ENCODE results near the gene DPYD.

The DPYD gene

DNA sequence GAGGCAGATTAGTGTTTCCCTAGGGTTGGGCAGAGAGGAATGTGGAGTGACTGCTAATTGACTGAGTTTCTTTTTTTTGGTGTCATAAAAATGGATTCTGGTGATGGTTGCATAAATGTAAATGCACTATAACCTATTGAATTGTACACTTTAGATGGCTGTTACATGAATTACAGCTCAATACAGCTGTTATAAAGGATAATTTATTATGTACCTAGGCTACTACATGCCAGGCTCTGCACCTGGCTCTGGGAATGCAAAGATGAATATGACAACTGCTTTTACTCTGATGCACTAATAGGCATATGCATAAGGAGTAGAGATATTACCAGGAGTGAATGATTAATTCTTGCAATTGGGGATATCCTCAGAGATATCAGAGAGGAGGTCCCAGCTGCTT, 854.0 kb downstream of the DPYD start:
- Histone ChIP-seq H3K9me3 (ENCODE audit: control insufficient read depth, insufficient read depth, low read length) (no peaks in the 10 kb centered on the region), H3K9ac (ENCODE audit: low read depth, low read length) (no peak overlapping the region), H3K27me3 (ENCODE audit: control insufficient read depth, insufficient read depth, low read length) (no peaks in the 10 kb centered on the region), H3K36me3 (ENCODE audit: control insufficient read depth, insufficient read depth, low read length) (no peaks in the 10 kb centered on the region), H3K4me1 (ENCODE audit: control insufficient read depth, insufficient read depth, low read length) (no peaks in the 10 kb centered on the region), H3K4me3 (ENCODE audit: low read depth, low read length) (no peak overlapping the region)

DNA sequence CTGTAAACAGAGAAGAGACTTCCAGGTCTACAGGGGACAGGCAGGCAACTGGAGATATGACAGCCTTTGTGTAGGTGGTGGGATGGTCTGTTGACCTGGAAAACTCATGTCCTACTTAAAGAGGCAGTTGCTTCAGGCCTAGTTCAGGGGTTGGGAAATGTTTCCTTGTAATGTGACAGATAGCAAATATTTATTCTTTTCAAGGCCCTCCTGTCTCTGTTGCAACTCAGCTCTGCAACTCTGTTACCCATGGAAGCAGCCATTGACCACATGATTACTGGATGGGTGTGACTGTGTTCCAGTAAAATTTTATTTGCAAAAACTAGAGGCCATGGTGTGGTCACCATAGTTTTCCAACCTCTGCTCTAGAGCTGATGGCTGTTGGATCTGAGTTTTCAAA, 857.3 kb downstream of the DPYD start:
- H3K4me3 ChIP-seq (ENCODE audit: low read depth, low read length) = no peak overlapping the region
- no peak overlapping the region for H3K9ac ChIP-seq (ENCODE audit: low read depth, low read length)
- no peaks in the 10 kb centered on the region for H3K27me3 ChIP-seq (ENCODE audit: control insufficient read depth, insufficient read depth, low read length)
- H3K4me1 ChIP-seq (ENCODE audit: control insufficient read depth, insufficient read depth, low read length) = no peaks in the 10 kb centered on the region
- H3K9me3 ChIP-seq (ENCODE audit: control insufficient read depth, insufficient read depth, low read length) = no peaks in the 10 kb centered on the region
- H3K36me3 ChIP-seq (ENCODE audit: control insufficient read depth, insufficient read depth, low read length) = no peaks in the 10 kb centered on the region

DNA sequence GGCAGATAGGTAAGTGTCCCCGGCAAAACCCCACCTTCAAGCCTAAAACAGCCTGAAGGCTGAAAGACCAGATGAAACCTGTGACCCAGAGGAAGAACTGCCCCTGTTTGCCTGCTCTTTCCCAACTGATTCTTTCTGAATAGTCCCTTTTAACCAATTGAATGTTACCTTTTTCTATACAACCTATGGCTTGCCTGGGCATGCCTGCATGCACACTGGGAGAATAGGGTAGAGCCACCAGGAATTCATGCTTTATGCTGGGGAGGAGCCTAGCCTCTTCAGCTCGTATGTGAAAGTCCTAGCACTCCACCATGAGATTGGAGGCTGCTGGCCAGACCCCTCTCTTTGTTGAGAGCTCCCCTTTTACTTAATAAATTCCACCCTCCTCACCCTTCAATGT, 859.2 kb downstream of the DPYD start:
- Histone ChIP-seq H3K36me3 (ENCODE audit: control insufficient read depth, insufficient read depth, low read length) (no peaks in the 10 kb centered on the region), H3K4me1 (ENCODE audit: control insufficient read depth, insufficient read depth, low read length) (no peaks in the 10 kb centered on the region), H3K9me3 (ENCODE audit: control insufficient read depth, insufficient read depth, low read length) (peaks cover 4% of the 10 kb centered on the region), H3K27me3 (ENCODE audit: control insufficient read depth, insufficient read depth, low read length) (no peaks in the 10 kb centered on the region), H3K4me3 (ENCODE audit: low read depth, low read length) (no peak overlapping the region), H3K9ac (ENCODE audit: low read depth, low read length) (no peak overlapping the region)

DNA sequence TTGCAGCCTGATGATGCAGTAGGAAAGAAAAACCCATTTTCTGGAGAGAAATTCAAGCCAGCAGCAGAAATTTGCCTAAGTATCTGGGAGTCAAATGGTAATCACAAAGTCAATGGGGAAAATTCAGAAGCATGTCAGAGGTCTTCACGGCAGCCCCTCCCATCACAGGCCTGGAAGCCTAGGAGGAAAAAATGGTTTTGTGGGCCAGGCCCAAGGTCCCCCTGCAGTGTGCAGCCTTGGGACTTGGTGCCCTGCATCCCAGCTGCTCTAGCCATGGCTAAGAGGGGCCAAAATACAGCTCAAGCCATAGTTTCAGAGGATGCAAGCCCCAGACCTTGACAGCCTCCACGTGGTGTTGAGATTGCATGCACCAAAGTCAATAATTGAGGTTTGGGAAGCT, 864.4 kb downstream of the DPYD start:
- Histone ChIP-seq H3K9me3 (ENCODE audit: control insufficient read depth, insufficient read depth, low read length) (peaks cover 20% of the 10 kb centered on the region), H3K4me3 (ENCODE audit: low read depth, low read length) (no peak overlapping the region), H3K27me3 (ENCODE audit: control insufficient read depth, insufficient read depth, low read length) (no peaks in the 10 kb centered on the region), H3K36me3 (ENCODE audit: control insufficient read depth, insufficient read depth, low read length) (no peaks in the 10 kb centered on the region), H3K9ac (ENCODE audit: low read depth, low read length) (no peak overlapping the region), H3K4me1 (ENCODE audit: control insufficient read depth, insufficient read depth, low read length) (peaks cover 5% of the 10 kb centered on the region)

DNA sequence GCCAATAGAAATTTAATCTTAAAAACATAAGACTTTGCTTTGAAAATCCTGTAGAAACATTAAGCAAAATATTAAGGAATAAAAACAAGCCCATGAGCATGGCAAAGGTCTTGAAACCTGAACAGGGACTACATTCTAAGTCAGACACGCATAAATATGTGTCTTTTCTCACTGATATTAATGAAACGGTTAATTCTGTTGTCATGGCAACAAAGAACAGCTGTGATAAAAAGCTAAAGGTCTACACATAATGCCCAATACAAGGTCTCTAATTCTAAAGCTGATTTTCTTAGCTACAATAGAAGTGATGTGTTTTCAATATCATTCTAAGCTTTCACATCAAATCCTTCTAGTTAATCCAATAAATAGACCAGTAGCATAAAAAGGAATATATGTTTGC, 867.6 kb downstream of the DPYD start:
- Histone ChIP-seq H3K9ac (ENCODE audit: low read depth, low read length) (no peak overlapping the region), H3K9me3 (ENCODE audit: control insufficient read depth, insufficient read depth, low read length) (peaks cover 20% of the 10 kb centered on the region), H3K4me3 (ENCODE audit: low read depth, low read length) (no peak overlapping the region), H3K27me3 (ENCODE audit: control insufficient read depth, insufficient read depth, low read length) (no peaks in the 10 kb centered on the region), H3K4me1 (ENCODE audit: control insufficient read depth, insufficient read depth, low read length) (peaks cover 5% of the 10 kb centered on the region), H3K36me3 (ENCODE audit: control insufficient read depth, insufficient read depth, low read length) (no peaks in the 10 kb centered on the region)

DNA sequence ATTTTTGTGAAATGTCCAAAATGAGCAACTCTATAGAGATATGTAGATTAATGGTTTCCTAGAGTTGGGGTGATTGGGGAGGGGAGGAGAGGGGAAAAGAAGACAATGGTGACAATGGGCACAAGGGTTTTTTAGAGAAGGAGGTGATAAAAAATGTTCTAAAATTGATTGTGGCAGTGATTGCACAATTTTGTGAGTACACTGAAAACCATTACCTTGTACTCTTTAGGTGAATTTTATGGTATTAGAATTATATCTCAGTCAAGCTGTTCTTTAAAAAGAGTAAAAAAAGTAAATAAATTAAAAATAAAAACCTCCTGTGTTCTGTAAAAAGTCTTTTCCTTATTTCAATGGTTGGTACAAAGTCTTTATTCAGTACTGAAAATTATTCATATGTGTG, 869.0 kb downstream of the DPYD start:
- H3K4me1 ChIP-seq (ENCODE audit: control insufficient read depth, insufficient read depth, low read length) = peaks cover 5% of the 10 kb centered on the region
- H3K36me3 ChIP-seq (ENCODE audit: control insufficient read depth, insufficient read depth, low read length) = no peaks in the 10 kb centered on the region
- no peak overlapping the region for H3K9ac ChIP-seq (ENCODE audit: low read depth, low read length)
- no peak overlapping the region for H3K4me3 ChIP-seq (ENCODE audit: low read depth, low read length)
- peaks cover 18% of the 10 kb centered on the region for H3K9me3 ChIP-seq (ENCODE audit: control insufficient read depth, insufficient read depth, low read length)
- H3K27me3 ChIP-seq (ENCODE audit: control insufficient read depth, insufficient read depth, low read length) = no peaks in the 10 kb centered on the region

DNA sequence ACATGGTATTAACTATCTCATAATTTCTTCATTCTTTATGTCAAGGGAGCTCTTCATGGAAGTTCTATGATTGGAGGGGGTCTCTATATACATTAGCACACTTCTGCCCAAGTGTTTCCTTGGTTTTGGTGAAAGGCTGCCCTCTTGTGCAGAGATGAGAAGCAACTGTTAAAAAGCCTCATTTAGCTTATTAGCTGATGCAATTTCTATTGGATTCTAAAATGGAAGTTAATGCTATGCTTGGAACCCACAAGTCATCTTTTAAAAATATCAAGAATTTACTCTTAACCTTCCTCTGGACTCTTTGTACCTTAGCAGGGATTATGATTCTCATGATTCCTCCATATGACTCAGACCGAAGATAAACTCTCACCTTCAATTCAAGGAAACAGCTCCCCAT, 870.3 kb downstream of the DPYD start:
- peaks cover 5% of the 10 kb centered on the region for H3K4me1 ChIP-seq (ENCODE audit: control insufficient read depth, insufficient read depth, low read length)
- no peaks in the 10 kb centered on the region for H3K36me3 ChIP-seq (ENCODE audit: control insufficient read depth, insufficient read depth, low read length)

DNA sequence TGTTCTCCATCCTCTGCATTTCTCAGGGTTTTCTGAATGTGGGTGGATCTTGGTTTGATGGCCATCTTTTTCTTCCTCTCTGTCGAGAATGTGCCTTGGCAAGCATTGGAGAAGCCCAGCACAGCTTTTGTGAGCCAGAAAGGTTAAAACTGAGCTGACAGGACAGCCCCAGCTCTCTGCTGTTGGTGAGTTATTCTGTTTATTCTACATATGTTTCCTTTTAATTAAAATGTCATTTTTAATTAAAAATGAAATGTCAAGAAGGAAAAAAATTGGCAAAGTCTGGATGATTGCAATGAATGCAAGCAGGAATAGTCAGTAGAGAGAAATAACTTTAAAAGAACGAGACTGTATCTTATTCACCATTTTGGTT, 873.4 kb downstream of the DPYD start:
- Histone ChIP-seq H3K36me3 (ENCODE audit: control insufficient read depth, insufficient read depth, low read length) (no peaks in the 10 kb centered on the region), H3K27me3 (ENCODE audit: control insufficient read depth, insufficient read depth, low read length) (no peaks in the 10 kb centered on the region), H3K4me1 (ENCODE audit: control insufficient read depth, insufficient read depth, low read length) (no peaks in the 10 kb centered on the region), H3K9me3 (ENCODE audit: control insufficient read depth, insufficient read depth, low read length) (no peaks in the 10 kb centered on the region), H3K9ac (ENCODE audit: low read depth, low read length) (no peak overlapping the region), H3K4me3 (ENCODE audit: low read depth, low read length) (no peak overlapping the region)

More for the DNA sequence above, 870.3 kb downstream of the DPYD start:
- H3K4me3 ChIP-seq (ENCODE audit: low read depth, low read length) = no peak overlapping the region
- no peaks in the 10 kb centered on the region for H3K27me3 ChIP-seq (ENCODE audit: control insufficient read depth, insufficient read depth, low read length)
- H3K9ac ChIP-seq (ENCODE audit: low read depth, low read length) = no peak overlapping the region
- H3K9me3 ChIP-seq (ENCODE audit: control insufficient read depth, insufficient read depth, low read length) = peaks cover 5% of the 10 kb centered on the region

DNA sequence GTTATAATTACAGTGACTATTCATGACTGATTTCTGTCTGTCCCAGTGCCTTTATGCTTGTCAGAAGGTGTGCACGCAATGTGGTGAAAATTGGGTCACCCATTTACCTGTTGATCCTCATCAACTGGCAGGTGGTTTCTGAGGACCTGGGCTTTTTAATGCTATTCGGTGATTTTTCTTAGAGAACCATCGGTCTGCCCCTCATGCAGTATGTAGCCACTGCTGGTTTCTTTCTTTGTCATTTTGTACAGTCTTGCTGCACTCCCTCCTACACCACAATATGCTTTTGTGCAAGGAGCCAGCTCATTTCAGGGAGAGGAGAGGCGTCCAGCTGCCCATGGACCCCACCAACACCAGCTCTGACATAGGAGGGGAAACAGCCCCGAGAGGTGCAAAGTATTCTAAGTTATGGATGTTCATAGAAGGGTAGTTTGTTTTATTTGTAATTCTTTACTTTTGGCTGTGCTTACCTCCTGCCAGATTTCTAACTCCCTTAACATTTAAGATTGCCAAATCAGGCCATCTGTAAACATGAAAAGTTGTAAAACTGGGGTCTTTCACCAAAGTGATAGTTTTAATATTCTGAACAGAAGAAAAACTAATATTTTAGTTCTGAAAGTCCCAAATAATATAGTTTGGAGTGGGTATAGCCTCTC, 873.9 kb downstream of the DPYD start:
- Histone ChIP-seq H3K9ac (ENCODE audit: low read depth, low read length) (no peak overlapping the region), H3K4me1 (ENCODE audit: control insufficient read depth, insufficient read depth, low read length) (no peaks in the 10 kb centered on the region), H3K9me3 (ENCODE audit: control insufficient read depth, insufficient read depth, low read length) (no peaks in the 10 kb centered on the region), H3K36me3 (ENCODE audit: control insufficient read depth, insufficient read depth, low read length) (no peaks in the 10 kb centered on the region), H3K27me3 (ENCODE audit: control insufficient read depth, insufficient read depth, low read length) (no peaks in the 10 kb centered on the region), H3K4me3 (ENCODE audit: low read depth, low read length) (no peak overlapping the region)

DNA sequence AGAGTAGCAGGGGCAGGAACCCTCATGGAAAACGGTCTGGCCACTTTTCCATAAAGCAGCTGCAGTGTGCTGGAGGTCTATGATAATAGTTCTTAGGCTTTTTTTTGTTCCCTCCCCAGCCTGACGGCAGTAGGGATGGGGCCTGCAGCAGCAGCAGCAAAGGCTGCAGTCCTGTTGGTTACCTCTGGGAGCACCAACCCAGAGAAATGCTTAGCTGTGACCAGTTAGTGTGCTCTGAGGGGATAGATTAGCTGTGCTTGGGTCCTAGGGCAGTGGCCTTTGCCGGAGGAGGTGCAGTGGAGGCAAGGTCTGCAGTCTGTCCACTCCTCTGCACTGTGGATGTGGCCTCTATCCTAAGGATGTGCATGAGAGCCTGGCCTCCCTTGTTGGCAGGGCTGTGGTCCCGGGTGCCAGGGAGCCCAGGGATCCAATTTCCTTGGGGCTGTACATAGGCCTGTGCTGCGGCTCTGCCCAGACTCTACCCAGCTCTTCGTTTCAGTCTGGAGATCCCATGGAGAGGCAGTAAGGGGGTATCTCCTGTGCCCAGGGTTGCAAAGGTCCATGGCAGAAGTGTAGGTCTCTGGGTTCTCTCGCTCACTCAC, 876.6 kb downstream of the DPYD start:
- Histone ChIP-seq H3K9me3 (ENCODE audit: control insufficient read depth, insufficient read depth, low read length) (no peaks in the 10 kb centered on the region), H3K4me3 (ENCODE audit: low read depth, low read length) (no peak overlapping the region), H3K9ac (ENCODE audit: low read depth, low read length) (no peak overlapping the region), H3K4me1 (ENCODE audit: control insufficient read depth, insufficient read depth, low read length) (no peaks in the 10 kb centered on the region), H3K27me3 (ENCODE audit: control insufficient read depth, insufficient read depth, low read length) (no peaks in the 10 kb centered on the region), H3K36me3 (ENCODE audit: control insufficient read depth, insufficient read depth, low read length) (no peaks in the 10 kb centered on the region)

DNA sequence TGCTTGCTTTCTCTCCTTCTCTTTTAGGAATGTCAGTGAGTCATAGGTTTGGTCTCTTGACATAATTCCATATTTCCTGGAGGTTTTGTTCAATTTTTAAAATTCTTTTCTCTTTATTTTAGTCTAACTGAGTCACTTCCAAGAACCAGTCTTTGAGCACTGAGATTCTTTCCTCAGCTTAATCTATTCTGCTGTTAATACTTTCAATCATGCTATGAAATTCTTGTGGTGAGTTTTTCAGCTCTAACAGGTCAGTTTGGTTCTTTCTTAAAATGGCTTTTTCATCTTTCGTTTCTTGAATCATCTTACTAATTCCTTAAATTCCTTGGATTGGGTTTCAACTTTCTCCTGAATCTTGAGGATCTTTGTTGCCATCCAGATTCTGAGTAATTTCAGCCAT, 878.3 kb downstream of the DPYD start:
- H3K36me3 ChIP-seq (ENCODE audit: control insufficient read depth, insufficient read depth, low read length) = no peaks in the 10 kb centered on the region
- no peaks in the 10 kb centered on the region for H3K9me3 ChIP-seq (ENCODE audit: control insufficient read depth, insufficient read depth, low read length)
- H3K9ac ChIP-seq (ENCODE audit: low read depth, low read length) = no peak overlapping the region
- no peaks in the 10 kb centered on the region for H3K27me3 ChIP-seq (ENCODE audit: control insufficient read depth, insufficient read depth, low read length)
- H3K4me1 ChIP-seq (ENCODE audit: control insufficient read depth, insufficient read depth, low read length) = no peaks in the 10 kb centered on the region
- no peak overlapping the region for H3K4me3 ChIP-seq (ENCODE audit: low read depth, low read length)

DNA sequence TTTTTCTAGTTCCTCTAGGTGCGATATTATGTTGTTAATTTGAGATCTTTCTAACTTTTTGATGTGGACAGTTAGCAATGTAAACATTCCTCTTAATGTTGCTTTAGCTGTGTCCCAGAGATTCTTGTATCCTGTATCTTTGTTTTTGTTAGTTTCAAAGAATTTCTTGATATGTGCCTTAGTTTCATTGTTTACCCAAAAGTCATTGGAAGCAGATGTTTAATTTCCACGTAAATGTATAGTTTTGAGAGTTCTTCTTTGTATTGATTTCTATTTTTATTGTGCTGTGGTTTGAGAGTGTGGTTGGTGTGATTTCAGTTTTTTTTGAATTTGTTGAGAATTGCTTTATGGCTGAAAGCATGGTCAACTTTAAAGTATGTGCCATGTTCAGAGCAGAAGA, 879.8 kb downstream of the DPYD start:
- H3K27me3 ChIP-seq (ENCODE audit: control insufficient read depth, insufficient read depth, low read length) = no peaks in the 10 kb centered on the region
- no peaks in the 10 kb centered on the region for H3K4me1 ChIP-seq (ENCODE audit: control insufficient read depth, insufficient read depth, low read length)
- no peaks in the 10 kb centered on the region for H3K36me3 ChIP-seq (ENCODE audit: control insufficient read depth, insufficient read depth, low read length)
- H3K4me3 ChIP-seq (ENCODE audit: low read depth, low read length) = no peak overlapping the region
- H3K9me3 ChIP-seq (ENCODE audit: control insufficient read depth, insufficient read depth, low read length) = no peaks in the 10 kb centered on the region
- H3K9ac ChIP-seq (ENCODE audit: low read depth, low read length) = no peak overlapping the region

Measured in iPS-15b (cell line).